Activated T-cell treated with anti-CD3 and anti-CD28 coated beads for 24 hours (primary cell): Measurements from ENCODE around the gene DBN1.

Experiments used
- DNase-seq: peaks from one replicate; pipeline ENCODE4 v3.0.0-alpha.2; 2020; ENCODE audit warnings: low read depth

The DBN1 gene

DNA sequence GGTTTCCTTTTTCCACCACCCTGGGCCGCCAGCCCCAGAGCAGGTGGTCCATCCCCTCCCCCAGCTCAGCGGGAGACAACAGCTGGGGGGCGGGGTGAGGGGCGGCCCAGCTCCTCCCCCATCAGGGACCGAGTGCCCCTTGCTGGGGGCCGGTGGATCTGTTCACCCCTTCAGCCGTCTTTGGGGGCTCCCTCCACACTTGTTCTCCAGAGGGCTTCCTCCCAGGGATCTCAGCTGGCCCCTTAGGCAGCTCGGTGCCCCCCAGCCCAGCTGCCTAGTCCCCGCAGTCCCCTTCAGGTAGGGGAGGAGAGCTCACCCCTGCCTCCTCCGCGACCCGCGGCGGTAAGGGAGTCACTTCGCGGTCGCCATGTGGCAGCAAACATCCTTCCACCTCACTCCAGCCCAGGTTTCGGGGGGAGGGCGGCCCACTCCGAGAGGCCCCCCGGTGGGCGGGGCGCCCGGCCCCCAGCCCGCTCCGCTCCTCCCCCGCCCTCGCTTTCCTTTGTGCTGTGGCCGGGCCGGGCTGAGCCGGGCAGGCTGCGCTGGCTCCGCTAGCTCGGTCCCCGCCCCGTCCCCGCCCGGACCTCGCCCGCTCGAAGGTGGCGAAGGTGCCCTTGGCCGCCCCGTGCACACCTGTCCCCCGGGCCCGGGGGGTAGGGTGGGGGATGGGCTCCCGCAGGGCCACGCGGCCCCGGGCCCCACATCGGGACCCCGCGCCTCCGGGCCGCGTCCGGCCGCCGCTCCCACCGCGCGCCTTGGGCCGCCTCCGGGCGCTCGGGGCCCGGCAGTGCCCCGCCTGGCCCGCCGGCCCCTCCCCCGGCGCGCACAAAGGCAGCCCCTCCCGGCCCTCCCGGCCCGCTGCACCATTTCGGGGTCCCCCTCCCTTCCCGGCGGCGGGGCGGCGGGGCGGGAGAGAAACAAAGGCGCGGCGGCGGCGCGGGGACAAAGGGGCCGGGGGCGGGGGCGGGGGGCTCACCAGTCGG lies 683 bp downstream of the DBN1 start:
- peak; percentile 49 for DNase-seq

GRCh38 chr5:177471610-177472356 lies 1.7 kb downstream of the DBN1 start:
- DNase-seq: no peak

- DNase-seq: no peak
Measured at GRCh38 chr5:177470759-177471536, 2.5 kb downstream of the DBN1 start.

DNA sequence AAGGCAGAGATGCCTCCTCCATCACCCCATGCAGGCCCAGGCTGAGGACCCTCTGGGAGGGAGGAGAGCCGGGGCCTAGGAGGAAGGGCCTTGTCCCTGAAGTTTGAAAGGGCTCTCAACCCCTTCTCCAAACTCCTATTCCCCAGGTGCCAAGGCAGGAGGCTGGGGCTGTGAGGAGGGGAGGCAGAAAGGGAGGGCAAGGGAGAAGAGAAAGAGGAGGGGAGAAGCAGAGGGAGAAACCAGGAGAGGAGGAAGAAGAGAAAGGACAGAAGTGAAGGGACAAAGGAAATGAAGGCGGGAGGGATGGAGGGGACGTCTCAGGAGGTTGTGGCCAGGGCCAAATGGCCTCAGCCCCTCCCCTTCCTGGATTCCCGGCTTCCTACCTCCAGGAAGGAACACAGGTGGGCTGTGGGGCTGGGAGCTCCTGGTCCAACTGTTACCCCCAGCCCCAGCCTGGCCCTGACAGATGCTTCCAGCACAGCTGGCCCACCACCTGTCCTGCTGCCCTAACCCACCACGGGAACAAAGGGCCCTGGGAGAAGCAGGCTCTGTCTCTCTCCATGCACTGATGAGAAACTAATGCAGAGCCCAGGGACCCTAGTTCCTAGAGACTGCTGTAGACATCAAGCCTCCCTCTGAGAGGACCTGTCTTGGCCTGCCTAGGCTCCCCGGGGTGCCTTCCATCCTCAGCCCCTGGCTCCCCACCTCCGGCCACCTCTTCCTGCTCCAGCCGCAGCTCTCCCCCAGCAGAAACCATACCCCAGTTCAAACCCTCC lies 3.5 kb downstream of the DBN1 start:
- DNase-seq: no peak

DNA sequence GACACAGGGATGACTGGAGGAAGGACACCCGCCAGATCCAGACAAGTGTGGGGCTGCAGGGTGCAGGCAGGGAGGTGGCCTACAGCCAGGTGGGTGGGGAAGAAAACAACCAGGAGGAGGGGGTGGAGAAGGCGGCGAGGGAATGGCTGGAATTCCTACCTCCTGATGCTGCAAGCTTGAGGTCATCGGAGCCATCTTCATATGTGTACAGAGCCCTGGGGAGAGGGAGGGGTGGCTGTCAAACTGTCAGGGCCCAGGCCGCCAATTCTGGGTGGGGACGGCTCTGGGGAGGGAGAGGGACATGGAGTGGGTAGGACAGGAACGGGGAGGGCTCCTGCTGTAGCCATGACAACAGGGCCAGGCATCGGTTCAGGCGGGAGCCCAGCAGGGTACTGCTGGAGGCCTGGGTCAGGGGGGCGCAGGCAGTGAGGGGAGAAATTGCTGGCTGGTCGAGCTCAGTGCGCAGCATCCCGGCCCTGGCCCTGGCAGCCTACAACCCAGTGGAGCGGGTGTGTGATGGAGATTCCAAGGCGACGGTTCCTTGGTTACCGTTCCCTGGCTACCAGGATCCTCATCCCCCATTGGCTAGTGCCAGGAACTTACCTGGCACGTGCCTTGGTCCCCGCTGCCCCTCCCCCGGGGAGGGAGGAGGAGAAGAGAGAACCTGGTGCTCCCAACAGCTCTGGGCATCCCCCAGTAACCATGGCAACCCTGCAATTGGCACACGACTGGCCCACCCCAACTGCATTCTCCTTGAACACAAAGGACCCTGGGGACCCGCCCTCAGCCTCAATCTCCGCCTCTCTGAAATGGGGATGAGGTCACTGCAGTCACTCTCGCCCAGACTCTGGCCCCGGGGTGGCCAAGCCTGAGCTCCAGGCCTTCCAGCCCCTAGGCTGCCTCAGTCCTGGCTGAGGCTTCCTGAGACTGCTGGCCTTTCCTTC lies 4.5 kb downstream of the DBN1 start:
- no peak for DNase-seq

- DNase-seq: no peak
Measured at GRCh38 chr5:177468329-177468684, 5.1 kb downstream of the DBN1 start.

DNA sequence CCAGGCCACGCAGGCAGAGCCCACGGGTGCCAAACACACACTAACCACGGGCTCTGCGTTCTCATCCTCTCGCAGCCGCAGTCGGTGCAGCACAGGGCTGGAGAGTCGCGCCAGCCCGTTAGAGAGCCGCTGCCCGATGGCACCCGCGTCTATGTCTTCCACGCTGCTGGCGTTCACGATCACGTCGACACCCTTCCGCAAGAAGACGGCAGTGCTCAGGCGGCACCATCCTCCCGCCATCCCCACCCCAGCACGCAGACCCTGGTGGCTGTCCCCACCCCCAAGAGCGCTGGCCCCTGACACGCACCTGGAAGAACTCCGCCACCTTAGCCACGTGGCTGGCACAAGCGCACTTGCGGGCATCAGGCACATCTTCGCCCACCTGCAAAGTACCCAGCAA lies 6.0 kb downstream of the DBN1 start:
- no peak for DNase-seq

GRCh38 chr5:177466861-177467260 lies 6.6 kb downstream of the DBN1 start:
- no peak for DNase-seq

- DNase-seq: no peak
Measured at GRCh38 chr5:177465044-177465443, 8.4 kb downstream of the DBN1 start.

- no peak for DNase-seq
Measured at GRCh38 chr5:177462021-177462670, 11.3 kb downstream of the DBN1 start.

DNA sequence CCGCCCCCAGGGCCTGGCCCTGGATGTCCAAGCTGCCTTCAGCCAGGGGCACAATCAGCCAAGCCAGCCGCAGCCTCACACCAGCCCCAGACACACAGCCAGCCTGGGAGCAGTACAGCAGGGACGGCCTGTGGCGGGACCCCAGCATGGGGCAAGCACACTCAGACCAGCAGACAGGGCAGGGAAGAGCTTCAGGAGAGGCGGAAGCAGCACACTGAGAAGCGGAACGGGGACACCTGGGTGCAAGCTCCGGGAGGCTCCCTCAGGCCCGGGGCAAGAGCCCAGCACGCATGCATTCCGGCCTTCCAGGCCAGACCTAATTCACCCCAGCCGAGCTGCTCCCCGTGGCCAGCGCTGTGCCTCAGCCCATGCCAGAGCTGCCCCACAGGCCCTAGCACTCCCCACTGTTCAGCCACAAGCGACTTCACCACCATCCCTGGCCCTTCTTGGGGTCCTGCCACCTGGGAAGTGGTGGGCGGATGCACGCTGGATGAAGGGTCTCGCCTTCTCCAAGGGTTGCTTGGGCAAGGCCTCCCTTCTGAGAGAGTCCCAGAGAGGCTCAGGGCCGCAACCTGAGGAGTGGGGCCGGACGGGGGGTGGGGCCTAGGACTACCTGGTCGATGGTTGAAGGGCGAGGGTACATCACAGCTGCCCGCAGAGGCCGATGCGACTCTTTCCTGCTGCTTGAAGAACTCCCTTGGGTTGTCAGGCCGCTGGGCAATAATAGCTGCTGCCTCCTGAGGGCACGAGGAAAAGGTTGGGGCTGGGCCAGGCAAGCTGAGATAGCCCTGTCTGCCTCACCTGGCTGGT lies 13.4 kb downstream of the DBN1 start:
- DNase-seq: no peak

- no peak for DNase-seq
Measured at GRCh38 chr5:177459357-177459756, 14.1 kb downstream of the DBN1 start.

- no peak for DNase-seq
Measured at GRCh38 chr5:177458912-177459350, 14.5 kb downstream of the DBN1 start.

DNA sequence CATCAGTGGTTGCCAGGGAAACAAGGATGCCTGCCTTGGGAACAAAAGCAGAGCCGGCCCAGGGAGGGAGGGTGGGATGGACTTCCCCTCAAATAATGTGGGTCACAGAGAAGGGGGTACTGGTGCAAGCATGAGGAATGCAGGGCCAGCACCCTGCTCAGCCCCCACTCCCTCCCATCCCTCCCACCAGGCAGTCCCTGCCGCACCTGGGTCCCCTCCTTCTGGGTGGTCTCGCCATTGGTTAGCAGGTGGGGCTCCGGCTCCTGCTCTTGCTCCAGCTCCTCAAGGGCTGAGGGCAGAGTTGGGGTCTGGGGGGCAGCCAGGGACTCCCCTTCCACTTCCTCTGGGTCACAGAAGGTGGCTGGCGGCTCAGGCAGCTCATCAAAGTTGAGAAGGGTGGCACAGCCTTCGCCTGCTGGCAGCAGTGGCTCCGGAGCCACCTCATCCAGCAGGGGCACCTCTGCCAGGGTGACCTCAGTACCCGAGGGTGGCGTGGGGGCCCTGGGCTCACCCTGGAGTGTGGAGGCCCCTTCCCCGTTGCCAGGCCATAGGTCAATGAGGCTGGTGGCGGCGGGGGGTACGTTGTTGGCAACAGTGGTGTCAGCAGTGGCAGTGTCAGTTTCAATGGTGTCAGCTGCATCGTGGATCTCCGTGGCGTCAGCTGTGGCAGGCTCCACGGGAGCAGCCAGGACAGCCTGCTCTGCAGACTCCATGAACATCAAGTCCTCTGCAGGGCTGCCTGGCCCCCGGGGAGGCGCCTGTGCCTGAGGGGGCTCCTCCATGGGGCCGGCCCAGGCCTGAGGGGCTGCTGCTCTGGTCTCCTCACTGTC lies 15.4 kb downstream of the DBN1 start:
- DNase-seq: no peak

DNA sequence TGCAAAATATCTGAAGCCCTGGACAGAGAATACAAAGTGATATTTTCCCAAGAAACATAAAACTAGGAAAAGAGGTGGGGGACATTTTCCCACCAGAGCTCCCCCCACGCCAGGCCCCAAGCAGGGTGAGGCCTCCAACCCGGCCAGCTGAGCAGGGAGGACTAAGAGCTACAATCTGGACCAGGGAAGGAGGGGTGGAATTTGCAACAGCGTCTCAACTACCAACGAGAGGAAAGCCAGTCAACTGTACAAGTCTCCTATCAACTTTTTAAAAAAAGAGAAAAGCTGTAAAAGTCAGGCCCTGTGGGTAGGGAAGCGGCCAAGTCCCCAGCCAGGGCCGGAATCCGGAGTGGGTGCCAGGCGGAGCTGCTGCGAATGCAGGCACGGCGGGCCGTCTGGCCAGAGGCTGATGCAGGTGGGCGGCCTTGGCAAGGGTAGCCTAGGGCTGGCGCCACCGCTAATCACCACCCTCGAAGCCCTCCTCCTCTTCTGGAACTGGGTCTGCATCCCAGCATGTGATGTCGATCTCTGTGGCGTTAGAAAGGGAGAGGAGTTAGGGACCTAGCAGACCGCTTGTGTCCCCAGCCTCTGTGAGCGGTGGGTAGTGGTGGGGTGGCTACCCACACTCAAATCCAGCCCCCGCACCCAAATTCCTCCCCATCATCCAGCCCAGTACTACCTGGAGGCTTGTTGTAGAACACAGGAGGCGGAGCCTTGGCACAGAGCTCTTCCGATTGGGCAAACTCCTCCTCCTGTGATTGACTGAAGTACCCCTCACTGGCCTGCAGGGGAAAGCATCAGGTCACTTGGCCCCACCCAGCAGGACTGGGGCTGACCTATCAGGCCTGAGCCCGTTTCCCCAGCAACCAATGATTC lies 16.2 kb downstream of the DBN1 start:
- peak; percentile 49 for DNase-seq

GRCh38 chr5:177456591-177456964 lies 16.9 kb downstream of the DBN1 start:
- no peak for DNase-seq
